HepG2 (cell line): ENCODE data around the gene FAM118B. TPM values are rescaled to one million over a fixed set of nuclear protein-coding genes. Genes with fewer than 3 reads are reported as not detected.

ENCODE experiments used
- BHLHE40 ChIP-seq: IDR thresholded peaks from 2 replicates; pipeline ENCODE4 v1.6.1; 2011; ENCODE audit warnings: low read length, improper control_type of control experiment
- CBX2 ChIP-seq, 2 experiments: fragments of 200-600 bp in 1 of 2; sonication (generic); formaldehyde crosslinking in 1 of 2; IDR thresholded peaks; 2 replicates each; pipeline versions ENCODE4 v1.7.0 to v1.8.1; 2018 to 2022; ENCODE audit warnings: low read depth in 2 of 2, low read length in 1 of 2, mild to moderate bottlenecking in 1 of 2, missing genetic modification reagents in 1 of 2
- FOXA3 ChIP-seq: IDR thresholded peaks from 2 replicates; pipeline ENCODE4 v1.6.1; 2016; ENCODE audit warnings: missing genetic modification reagents, missing compliant biosample characterization
- FOXJ3 ChIP-seq: sonication (generic); formaldehyde crosslinking; IDR thresholded peaks from 2 replicates; pipeline ENCODE4 v1.4.0; 2020; ENCODE audit warnings: missing genetic modification reagents, mild to moderate bottlenecking, borderline replicate concordance
- MAZ ChIP-seq, 2 experiments: sonication (generic) in 1 of 2; formaldehyde crosslinking in 1 of 2; IDR thresholded peaks; 2 replicates each; pipeline versions ENCODE4 v1.5.0 to v1.6.1; 2012 to 2020; ENCODE audit warnings: low read depth in 2 of 2, mild to moderate bottlenecking in 2 of 2, borderline replicate concordance in 1 of 2, improper control_type of control experiment in 1 of 2, low read length in 1 of 2, missing genetic modification reagents in 1 of 2, moderate library complexity in 1 of 2
- MLLT10 ChIP-seq: sonication (generic); formaldehyde crosslinking; IDR thresholded peaks from 2 replicates; pipeline ENCODE4 v1.4.0; 2020; ENCODE audit warnings: missing genetic modification reagents
- NR0B2 ChIP-seq: sonication (generic); formaldehyde crosslinking; IDR thresholded peaks from 2 replicates; pipeline ENCODE4 v1.4.0; 2020; ENCODE audit warnings: mild to moderate bottlenecking, missing genetic modification reagents
- PBX3 ChIP-seq: sonication (generic); formaldehyde crosslinking; IDR thresholded peaks from 2 replicates; pipeline ENCODE4 v1.8.1; 2023; ENCODE audit warnings: missing genetic modification reagents, inconsistent platforms, borderline replicate concordance
- PRPF4 ChIP-seq: fragments of 200-400 bp; formaldehyde crosslinking; IDR thresholded peaks from 2 replicates; pipeline ENCODE4 v1.6.1; 2016; ENCODE audit warnings: low read length, low read depth; ENCODE audit not compliant: poor library complexity, severe bottlenecking
- RELA ChIP-seq: sonication (generic); formaldehyde crosslinking; IDR thresholded peaks from 2 replicates; pipeline ENCODE4 v1.4.0; 2020; ENCODE audit warnings: missing genetic modification reagents
- SAP130 ChIP-seq: IDR thresholded peaks from 2 replicates; pipeline ENCODE4 v1.6.1; 2016; ENCODE audit warnings: low read depth
- SRY ChIP-seq: sonication (generic); formaldehyde crosslinking; IDR thresholded peaks from 2 replicates; pipeline ENCODE4 v1.8.0; 2022; ENCODE audit warnings: mild to moderate bottlenecking, missing genetic modification reagents
- XRCC5 ChIP-seq: fragments of 200-400 bp; formaldehyde crosslinking; optimal IDR thresholded peaks from 2 replicates; pipeline ENCODE3; 2017; ENCODE audit warnings: mild to moderate bottlenecking, low read length
- ZNF30 ChIP-seq: sonication (generic); formaldehyde crosslinking; IDR thresholded peaks from 2 replicates; pipeline ENCODE4 v1.5.0; 2020; ENCODE audit warnings: mild to moderate bottlenecking, missing genetic modification reagents
- ZNF543 ChIP-seq: sonication (generic); formaldehyde crosslinking; IDR thresholded peaks from 2 replicates; pipeline ENCODE4 v1.4.0; 2020; ENCODE audit warnings: mild to moderate bottlenecking, missing genetic modification reagents
- ZNF569 ChIP-seq: sonication (generic); formaldehyde crosslinking; IDR thresholded peaks from 2 replicates; pipeline ENCODE4 v1.5.0; 2020; ENCODE audit warnings: mild to moderate bottlenecking, missing genetic modification reagents, moderate library complexity, borderline replicate concordance
- ZNF646 ChIP-seq: sonication (generic); formaldehyde crosslinking; IDR thresholded peaks from 2 replicates; pipeline ENCODE4 v1.9.0; 2021; ENCODE audit warnings: mild to moderate bottlenecking, missing genetic modification reagents
- ZNF772 ChIP-seq: sonication (generic); formaldehyde crosslinking; IDR thresholded peaks from 2 replicates; pipeline ENCODE4 v1.5.0; 2020; ENCODE audit warnings: mild to moderate bottlenecking, missing genetic modification reagents
- ZNF883 ChIP-seq: sonication (generic); formaldehyde crosslinking; IDR thresholded peaks from 2 replicates; pipeline ENCODE4 v1.5.1; 2020; ENCODE audit warnings: mild to moderate bottlenecking, missing genetic modification reagents; ENCODE audit errors: not compliant biosample characterization
- ZSCAN21 ChIP-seq: sonication (generic); formaldehyde crosslinking; IDR thresholded peaks from 2 replicates; pipeline ENCODE4 v1.8.0; 2022; ENCODE audit warnings: mild to moderate bottlenecking, missing genetic modification reagents, moderate library complexity, borderline replicate concordance
- polyA plus RNA-seq, 8 experiments: library from polyadenylated mRNA; depleted of rRNA in 3 of 8; stranded (reverse) in 7 of 8; unstranded in 1 of 8; fragments of >200 nt; fragmentation: Illumina TruSeq in 4 of 8; extraction: Trizol in 4 of 8; gene quantifications; 2 replicates each; pipeline versions ENCODE4 v1.2.1 to v1.2.3, GENCODE V29; 2011 to 2016; ENCODE audit warnings: low read depth in 4 of 8, missing spikeins in 1 of 8, mixed read lengths in 1 of 8; ENCODE audit not compliant: insufficient read depth in 1 of 8
- total RNA-seq, 5 experiments: library from RNA; depleted of rRNA; stranded (reverse); fragments of >200 nt; fragmentation: Illumina TruSeq; extraction: Trizol; gene quantifications; 2 replicates each; pipeline ENCODE4 v1.2.3, GENCODE V29; 2016; ENCODE audit warnings: low read depth in 1 of 5

The FAM118B gene
- total and polyA plus RNA-seq, 2 of the 13 experiments (the other 11 are each of a cell fraction or from before 2014, with no cell fraction given) = 10.2 to 25.7 TPM

- TF ChIP-seq CBX2 (IDR thresholded peaks at IDR 0.05; ENCODE audit: low read depth, low read length) = no peak
- no peak for TF ChIP-seq CBX2 (CRISPR knock-in tag; IDR thresholded peaks at IDR 0.05; ENCODE audit: low read depth)
- peak; percentile 91 for TF ChIP-seq ZNF772 (CRISPR knock-in tag)
- no peak for TF ChIP-seq FOXJ3 (CRISPR knock-in tag)
- peak; percentile 69; the same call in 1 of the 2 replicates for TF ChIP-seq MLLT10
- peak; percentile 93 for TF ChIP-seq ZSCAN21 (CRISPR knock-in tag)
- peak; percentile 71; the same call in 1 of the 2 replicates for TF ChIP-seq ZNF569 (CRISPR knock-in tag)
- no peak for TF ChIP-seq ZNF646 (CRISPR knock-in tag)
- TF ChIP-seq BHLHE40 = no peak
- TF ChIP-seq ZNF30 (CRISPR knock-in tag) = peak; percentile 86; the same call in 1 of the 2 replicates
- TF ChIP-seq ZNF883 (CRISPR knock-in tag) = peak; percentile 94
- peak; percentile 50 for TF ChIP-seq XRCC5
- TF ChIP-seq PRPF4 = no peak
- TF ChIP-seq MAZ (IDR thresholded peaks at IDR 0.05; ENCODE audit: borderline replicate concordance, low read depth, low read length) = peak; percentile 47; the same call in 1 of the 2 replicates
- TF ChIP-seq MAZ (CRISPR knock-in tag; IDR thresholded peaks at IDR 0.05; ENCODE audit: low read depth) = peak; percentile 90
- TF ChIP-seq RELA = no peak; the same call in none of the 2 replicates
- TF ChIP-seq NR0B2 (CRISPR knock-in tag) = peak; percentile 74; the same call in 1 of the 2 replicates
- peak; percentile 93 for TF ChIP-seq SAP130
- peak; percentile 60; the same call in 1 of the 2 replicates for TF ChIP-seq FOXA3 (CRISPR knock-in tag)
- 0 out of 2 replicates have a peak, but pooled peaks have one; percentile 41 for TF ChIP-seq PBX3 (CRISPR knock-in tag)
- peak; percentile 59; the same call in 1 of the 2 replicates for TF ChIP-seq ZNF543
- TF ChIP-seq SRY (CRISPR knock-in tag) = peak; percentile 95
These were observed 92.3 kb downstream of the FAM118B start, which contains the start of gene DCPS (continued) for GRCh38 chr11:126303623-126304456.
